Measurements from ENCODE around the gene KIAA0825. TPM values are rescaled to one million over a fixed set of nuclear protein-coding genes. Genes with fewer than 3 reads are reported as not detected.
A peak's percentile ranks its signal among the peaks of the same experiment; 100 is the strongest.

The KIAA0825 gene
- total RNA-seq, 1 experiment from 2014 or later, result 1.9 TPM

DNA sequence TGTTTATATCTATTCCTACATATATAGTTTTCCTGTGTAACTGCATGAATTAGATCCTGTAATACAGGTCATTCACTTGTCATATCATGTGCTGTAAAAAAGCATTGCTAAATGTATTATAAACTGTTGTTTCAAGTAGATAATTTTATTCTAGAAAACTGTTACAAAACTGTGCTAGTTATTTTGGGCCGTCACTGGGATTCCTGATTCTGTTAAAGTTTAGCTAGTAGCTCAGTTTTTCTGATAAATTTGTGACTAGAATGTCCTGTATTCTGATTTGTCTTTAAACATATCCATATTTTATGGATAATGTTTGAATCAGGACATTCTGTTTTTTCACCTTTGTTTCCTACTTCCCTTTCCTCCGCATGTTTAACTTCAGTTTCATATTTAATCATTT is 5.5 kb upstream of the KIAA0825 start:
- Histone ChIP-seq H3K4me1 (replicated peaks; ENCODE audit: insufficient read depth) (peaks cover 15% of the 10 kb centered on the region; the same call in 1 of the 2 replicates), H3K27ac (no peak overlapping the region), H3K27me3 (ENCODE audit: insufficient read depth, low read depth) (no peaks in the 10 kb centered on the region), H3K79me2 (ENCODE audit: low read depth) (peaks cover 55% of the 10 kb centered on the region), H3K9me3 (ENCODE audit: insufficient read depth, low read depth) (no peaks in the 10 kb centered on the region), H2AFZ (no peak overlapping the region), H3K9me2 (ENCODE audit: insufficient read depth) (no peaks in the 10 kb centered on the region), H4K20me1 (ENCODE audit: insufficient read depth) (no peaks in the 10 kb centered on the region), H3F3A (ENCODE audit: insufficient read depth, low read depth) (no peaks in the 10 kb centered on the region), H3K36me3 (ENCODE audit: low read depth) (no peaks in the 10 kb centered on the region), H3K4me3 (no peak overlapping the region), H3K4me2 (no peak overlapping the region)
- DNase-seq, result no peak
- ChIA-PET POLR2A (ENCODE audit: unreplicated experiment) (no interaction called here), CTCF (no interaction called here)
- BruUV-seq (replicated peaks), result no TSS peak
- intact Hi-C loops (cut with micrococcal nuclease; ENCODE audit: unreplicated experiment), result no loop called here
- no peak for TF ChIP-seq EZH2 (IDR thresholded peaks at IDR 0.05; ENCODE audit: low read depth)
- TF ChIP-seq, protein P1, sequence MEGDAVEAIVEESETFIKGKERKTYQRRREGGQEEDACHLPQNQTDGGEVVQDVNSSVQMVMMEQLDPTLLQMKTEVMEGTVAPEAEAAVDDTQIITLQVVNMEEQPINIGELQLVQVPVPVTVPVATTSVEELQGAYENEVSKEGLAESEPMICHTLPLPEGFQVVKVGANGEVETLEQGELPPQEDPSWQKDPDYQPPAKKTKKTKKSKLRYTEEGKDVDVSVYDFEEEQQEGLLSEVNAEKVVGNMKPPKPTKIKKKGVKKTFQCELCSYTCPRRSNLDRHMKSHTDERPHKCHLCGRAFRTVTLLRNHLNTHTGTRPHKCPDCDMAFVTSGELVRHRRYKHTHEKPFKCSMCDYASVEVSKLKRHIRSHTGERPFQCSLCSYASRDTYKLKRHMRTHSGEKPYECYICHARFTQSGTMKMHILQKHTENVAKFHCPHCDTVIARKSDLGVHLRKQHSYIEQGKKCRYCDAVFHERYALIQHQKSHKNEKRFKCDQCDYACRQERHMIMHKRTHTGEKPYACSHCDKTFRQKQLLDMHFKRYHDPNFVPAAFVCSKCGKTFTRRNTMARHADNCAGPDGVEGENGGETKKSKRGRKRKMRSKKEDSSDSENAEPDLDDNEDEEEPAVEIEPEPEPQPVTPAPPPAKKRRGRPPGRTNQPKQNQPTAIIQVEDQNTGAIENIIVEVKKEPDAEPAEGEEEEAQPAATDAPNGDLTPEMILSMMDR (conservative IDR thresholded peaks at IDR 0.05), result no peak

DNA sequence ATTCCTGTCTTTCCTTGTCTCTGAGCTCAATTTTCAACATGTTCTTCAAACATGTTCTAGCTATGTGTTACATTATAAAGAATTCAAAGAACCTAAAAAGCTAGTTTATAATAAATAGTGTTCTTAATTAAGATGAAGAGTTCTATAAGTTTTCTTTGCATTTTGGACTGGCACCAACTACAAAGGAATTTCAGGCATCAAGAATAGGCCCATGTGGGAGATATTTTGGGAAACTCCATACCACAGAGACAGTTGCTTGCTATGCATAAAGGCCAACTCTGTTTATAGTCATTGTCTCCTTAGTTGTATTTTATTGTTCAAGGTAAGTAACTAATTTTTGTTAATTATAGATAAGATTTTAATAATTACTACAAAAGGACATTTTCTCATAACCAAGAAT is 4.6 kb upstream of the KIAA0825 start:
- no peak for TF ChIP-seq EZH2 (IDR thresholded peaks at IDR 0.05; ENCODE audit: low read depth)
- TF ChIP-seq, protein P1 (conservative IDR thresholded peaks at IDR 0.05), result no peak
- intact Hi-C loops (cut with micrococcal nuclease; ENCODE audit: unreplicated experiment), result no loop called here
- H3K9me3 ChIP-seq (ENCODE audit: insufficient read depth, low read depth), result no peaks in the 10 kb centered on the region
- H3K27me3 ChIP-seq (ENCODE audit: insufficient read depth, low read depth), result no peaks in the 10 kb centered on the region
- H4K20me1 ChIP-seq (ENCODE audit: insufficient read depth), result no peaks in the 10 kb centered on the region
- H3K4me2 ChIP-seq, result no peak overlapping the region
- no peaks in the 10 kb centered on the region for H3K9me2 ChIP-seq (ENCODE audit: insufficient read depth)
- POLR2A ChIA-PET (ENCODE audit: unreplicated experiment), result interaction anchor here (0.6 kb wide), 1 partner anchor 594 kb away, joined by 3 read pairs; no protein-coding TSS in a partner anchor
- CTCF ChIA-PET, result no interaction called here
- H3K4me1 ChIP-seq (replicated peaks; ENCODE audit: insufficient read depth), result peaks cover 15% of the 10 kb centered on the region; the same call in 1 of the 2 replicates
- H2AFZ ChIP-seq, result no peak overlapping the region
- H3K79me2 ChIP-seq (ENCODE audit: low read depth), result peaks cover 55% of the 10 kb centered on the region
- no peak for DNase-seq
- peaks cover 4% of the 10 kb centered on the region for H3F3A ChIP-seq (ENCODE audit: insufficient read depth, low read depth)
- no TSS peak for BruUV-seq (replicated peaks)
- H3K36me3 ChIP-seq (ENCODE audit: low read depth), result no peaks in the 10 kb centered on the region
- H3K4me3 ChIP-seq, result no peak overlapping the region
- no peak overlapping the region for H3K27ac ChIP-seq

GRCh38 chr5:94621763-94622162 is 3.4 kb upstream of the KIAA0825 start:
- BruUV-seq (replicated peaks), result no TSS peak
- H3K27me3 ChIP-seq (ENCODE audit: insufficient read depth, low read depth), result no peaks in the 10 kb centered on the region
- POLR2A ChIA-PET (ENCODE audit: unreplicated experiment), result no interaction called here
- TF ChIP-seq EZH2 (IDR thresholded peaks at IDR 0.05; ENCODE audit: low read depth), result no peak
- no peak overlapping the region for H2AFZ ChIP-seq
- H3K4me2 ChIP-seq, result no peak overlapping the region
- H3K27ac ChIP-seq, result no peak overlapping the region
- H3K36me3 ChIP-seq (ENCODE audit: low read depth), result no peaks in the 10 kb centered on the region
- H3F3A ChIP-seq (ENCODE audit: insufficient read depth, low read depth), result peaks cover 9% of the 10 kb centered on the region
- no peaks in the 10 kb centered on the region for H4K20me1 ChIP-seq (ENCODE audit: insufficient read depth)
- intact Hi-C loops (cut with micrococcal nuclease; ENCODE audit: unreplicated experiment), result no loop called here
- H3K4me1 ChIP-seq (replicated peaks; ENCODE audit: insufficient read depth), result peaks cover 21% of the 10 kb centered on the region; the same call in 1 of the 2 replicates
- no peak for DNase-seq
- no peak overlapping the region for H3K4me3 ChIP-seq
- peaks cover 62% of the 10 kb centered on the region for H3K79me2 ChIP-seq (ENCODE audit: low read depth)
- CTCF ChIA-PET, result no interaction called here
- no peaks in the 10 kb centered on the region for H3K9me2 ChIP-seq (ENCODE audit: insufficient read depth)
- no peaks in the 10 kb centered on the region for H3K9me3 ChIP-seq (ENCODE audit: insufficient read depth, low read depth)

DNA sequence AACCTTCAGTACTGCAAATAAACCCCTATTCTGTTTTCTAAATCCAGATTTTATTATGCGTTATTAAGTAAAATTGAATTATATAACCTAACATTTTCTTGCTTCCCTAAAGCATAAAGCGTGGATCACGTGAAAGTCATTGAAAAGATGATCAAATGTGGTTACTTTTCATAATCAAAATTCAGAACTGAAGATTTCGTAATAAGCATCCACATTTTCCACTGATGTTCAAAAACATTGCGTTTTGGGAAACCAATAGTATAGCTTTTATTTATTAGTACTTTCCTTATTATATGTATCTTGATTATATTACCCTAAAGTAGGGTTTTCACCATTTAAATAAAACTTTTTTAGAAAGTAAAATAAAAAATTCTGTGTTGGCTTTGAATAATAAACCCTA is 1.9 kb upstream of the KIAA0825 start:
- H3K4me2 ChIP-seq, result peak overlapping the region; percentile 87
- no peaks in the 10 kb centered on the region for H3K27me3 ChIP-seq (ENCODE audit: insufficient read depth, low read depth)
- no peak for DNase-seq
- peaks cover 9% of the 10 kb centered on the region for H3F3A ChIP-seq (ENCODE audit: insufficient read depth, low read depth)
- H3K4me1 ChIP-seq (replicated peaks; ENCODE audit: insufficient read depth), result peaks cover 26% of the 10 kb centered on the region
- BruUV-seq (replicated peaks), result no TSS peak
- TF ChIP-seq, protein P1 (conservative IDR thresholded peaks at IDR 0.05), result no peak
- no peak for TF ChIP-seq EZH2 (IDR thresholded peaks at IDR 0.05; ENCODE audit: low read depth)
- H2AFZ ChIP-seq, result no peak overlapping the region
- H3K27ac ChIP-seq, result no peak overlapping the region
- ChIA-PET POLR2A (ENCODE audit: unreplicated experiment) (no interaction called here), CTCF (no interaction called here)
- peaks cover 68% of the 10 kb centered on the region for H3K79me2 ChIP-seq (ENCODE audit: low read depth)
- no peaks in the 10 kb centered on the region for H3K9me2 ChIP-seq (ENCODE audit: insufficient read depth)
- intact Hi-C loops (cut with micrococcal nuclease; ENCODE audit: unreplicated experiment), result no loop called here
- H4K20me1 ChIP-seq (ENCODE audit: insufficient read depth), result no peaks in the 10 kb centered on the region
- H3K36me3 ChIP-seq (ENCODE audit: low read depth), result no peaks in the 10 kb centered on the region
- peak overlapping the region; percentile 70; the same call in 1 of the 2 replicates for H3K4me3 ChIP-seq
- no peaks in the 10 kb centered on the region for H3K9me3 ChIP-seq (ENCODE audit: insufficient read depth, low read depth)
